ENCODE measurements around the gene HPSE2. TPM values are rescaled to one million over a fixed set of nuclear protein-coding genes. Genes with fewer than 3 reads are reported as not detected.

HPSE2 gene
- total and polyA plus RNA-seq, 2 of the 13 experiments (the other 11 are each of a cell fraction or from before 2014, with no cell fraction given) = 0.01 TPM; not detected in 1

DNA sequence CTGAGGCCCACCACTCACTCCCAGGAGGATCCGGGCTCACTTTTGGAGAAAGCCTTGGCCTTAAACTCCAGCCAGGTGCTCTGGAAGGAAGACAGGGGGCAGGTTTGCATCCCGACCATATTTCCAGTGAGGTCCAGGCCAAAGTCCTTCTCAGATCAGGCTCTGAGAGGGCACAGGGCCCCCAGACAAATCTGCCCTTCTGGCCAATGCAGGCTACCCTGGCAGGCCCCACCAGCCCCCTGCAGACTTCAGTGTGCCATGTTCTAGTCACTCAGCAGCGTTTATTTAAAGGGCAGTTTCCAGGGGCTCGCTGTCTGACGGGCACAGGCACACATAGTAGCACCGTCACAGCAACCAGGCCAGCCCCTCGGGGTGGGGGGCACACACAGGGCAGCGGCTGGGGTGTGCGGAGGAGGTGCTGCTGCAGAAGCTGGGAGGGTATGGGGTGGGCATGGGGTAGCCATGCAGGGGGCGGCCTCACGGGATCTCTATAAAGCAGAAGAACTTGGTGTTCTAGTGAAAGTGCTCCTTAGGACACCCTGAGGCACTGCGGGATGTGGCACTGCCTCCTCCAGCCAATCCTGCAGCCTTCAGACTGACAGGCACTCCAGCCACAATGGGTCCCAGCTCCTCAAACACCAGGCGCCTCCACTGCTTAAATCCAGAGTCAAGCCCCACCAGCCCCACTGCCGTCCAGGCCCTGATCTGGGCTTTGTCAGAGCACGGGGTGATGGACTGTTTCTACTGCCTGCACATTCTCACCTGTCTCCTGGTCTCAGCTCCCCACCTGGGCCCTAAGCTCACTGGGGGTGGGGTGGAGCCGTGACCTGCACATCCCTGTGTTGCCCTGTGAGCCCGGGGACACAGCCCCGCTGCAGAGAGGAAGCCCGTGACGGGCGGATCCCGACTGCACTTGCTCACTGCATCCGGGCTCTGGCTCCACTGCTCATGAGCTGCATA is 811.1 kb downstream of the HPSE2 start (continued):
- TF ChIP-seq, protein P1, sequence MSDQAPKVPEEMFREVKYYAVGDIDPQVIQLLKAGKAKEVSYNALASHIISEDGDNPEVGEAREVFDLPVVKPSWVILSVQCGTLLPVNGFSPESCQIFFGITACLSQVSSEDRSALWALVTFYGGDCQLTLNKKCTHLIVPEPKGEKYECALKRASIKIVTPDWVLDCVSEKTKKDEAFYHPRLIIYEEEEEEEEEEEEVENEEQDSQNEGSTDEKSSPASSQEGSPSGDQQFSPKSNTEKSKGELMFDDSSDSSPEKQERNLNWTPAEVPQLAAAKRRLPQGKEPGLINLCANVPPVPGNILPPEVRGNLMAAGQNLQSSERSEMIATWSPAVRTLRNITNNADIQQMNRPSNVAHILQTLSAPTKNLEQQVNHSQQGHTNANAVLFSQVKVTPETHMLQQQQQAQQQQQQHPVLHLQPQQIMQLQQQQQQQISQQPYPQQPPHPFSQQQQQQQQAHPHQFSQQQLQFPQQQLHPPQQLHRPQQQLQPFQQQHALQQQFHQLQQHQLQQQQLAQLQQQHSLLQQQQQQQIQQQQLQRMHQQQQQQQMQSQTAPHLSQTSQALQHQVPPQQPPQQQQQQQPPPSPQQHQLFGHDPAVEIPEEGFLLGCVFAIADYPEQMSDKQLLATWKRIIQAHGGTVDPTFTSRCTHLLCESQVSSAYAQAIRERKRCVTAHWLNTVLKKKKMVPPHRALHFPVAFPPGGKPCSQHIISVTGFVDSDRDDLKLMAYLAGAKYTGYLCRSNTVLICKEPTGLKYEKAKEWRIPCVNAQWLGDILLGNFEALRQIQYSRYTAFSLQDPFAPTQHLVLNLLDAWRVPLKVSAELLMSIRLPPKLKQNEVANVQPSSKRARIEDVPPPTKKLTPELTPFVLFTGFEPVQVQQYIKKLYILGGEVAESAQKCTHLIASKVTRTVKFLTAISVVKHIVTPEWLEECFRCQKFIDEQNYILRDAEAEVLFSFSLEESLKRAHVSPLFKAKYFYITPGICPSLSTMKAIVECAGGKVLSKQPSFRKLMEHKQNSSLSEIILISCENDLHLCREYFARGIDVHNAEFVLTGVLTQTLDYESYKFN (CRISPR knock-in tag; conservative IDR thresholded peaks at IDR 0.05) = peak; percentile 52
- TF ChIP-seq ZNF564 (CRISPR knock-in tag; IDR thresholded peaks at IDR 0.05) (no peak), NCOR1 (IDR thresholded peaks at IDR 0.05; ENCODE audit: borderline replicate concordance, low read length) (no peak), ZNF891 (CRISPR knock-in tag; IDR thresholded peaks at IDR 0.05) (no peak), AKAP8 (CRISPR knock-in tag; IDR thresholded peaks at IDR 0.05) (no peak), HOXD1 (CRISPR knock-in tag; IDR thresholded peaks at IDR 0.05) (no peak), ZNF3 (CRISPR knock-in tag; IDR thresholded peaks at IDR 0.05) (no peak), ZNF430 (CRISPR knock-in tag; IDR thresholded peaks at IDR 0.05) (no peak), TBX2 (CRISPR knock-in tag; IDR thresholded peaks at IDR 0.05; ENCODE audit: borderline replicate concordance) (no peak), SP140L (CRISPR knock-in tag; IDR thresholded peaks at IDR 0.05; ENCODE audit: borderline replicate concordance) (no peak), ZNF616 (CRISPR knock-in tag; IDR thresholded peaks at IDR 0.05; ENCODE audit: low read depth) (no peak), ZNF619 (CRISPR knock-in tag; IDR thresholded peaks at IDR 0.05) (no peak), ZNF652 (CRISPR knock-in tag; IDR thresholded peaks at IDR 0.05; ENCODE audit: borderline replicate concordance, low read depth) (no peak), HNF4G (IDR thresholded peaks at IDR 0.05; ENCODE audit: borderline replicate concordance, low read depth, low read length) (peak; percentile 34; the same call in 1 of the 2 replicates), HNF4G (CRISPR knock-in tag; IDR thresholded peaks at IDR 0.05; ENCODE audit: borderline replicate concordance, low read depth) (no peak)
- TF ChIP-seq, protein P2, sequence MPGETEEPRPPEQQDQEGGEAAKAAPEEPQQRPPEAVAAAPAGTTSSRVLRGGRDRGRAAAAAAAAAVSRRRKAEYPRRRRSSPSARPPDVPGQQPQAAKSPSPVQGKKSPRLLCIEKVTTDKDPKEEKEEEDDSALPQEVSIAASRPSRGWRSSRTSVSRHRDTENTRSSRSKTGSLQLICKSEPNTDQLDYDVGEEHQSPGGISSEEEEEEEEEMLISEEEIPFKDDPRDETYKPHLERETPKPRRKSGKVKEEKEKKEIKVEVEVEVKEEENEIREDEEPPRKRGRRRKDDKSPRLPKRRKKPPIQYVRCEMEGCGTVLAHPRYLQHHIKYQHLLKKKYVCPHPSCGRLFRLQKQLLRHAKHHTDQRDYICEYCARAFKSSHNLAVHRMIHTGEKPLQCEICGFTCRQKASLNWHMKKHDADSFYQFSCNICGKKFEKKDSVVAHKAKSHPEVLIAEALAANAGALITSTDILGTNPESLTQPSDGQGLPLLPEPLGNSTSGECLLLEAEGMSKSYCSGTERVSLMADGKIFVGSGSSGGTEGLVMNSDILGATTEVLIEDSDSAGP (CRISPR knock-in tag; IDR thresholded peaks at IDR 0.05; ENCODE audit: borderline replicate concordance) = 0 out of 2 replicates have a peak, but pooled peaks have one; percentile 10
- TF ChIP-seq, protein P3, sequence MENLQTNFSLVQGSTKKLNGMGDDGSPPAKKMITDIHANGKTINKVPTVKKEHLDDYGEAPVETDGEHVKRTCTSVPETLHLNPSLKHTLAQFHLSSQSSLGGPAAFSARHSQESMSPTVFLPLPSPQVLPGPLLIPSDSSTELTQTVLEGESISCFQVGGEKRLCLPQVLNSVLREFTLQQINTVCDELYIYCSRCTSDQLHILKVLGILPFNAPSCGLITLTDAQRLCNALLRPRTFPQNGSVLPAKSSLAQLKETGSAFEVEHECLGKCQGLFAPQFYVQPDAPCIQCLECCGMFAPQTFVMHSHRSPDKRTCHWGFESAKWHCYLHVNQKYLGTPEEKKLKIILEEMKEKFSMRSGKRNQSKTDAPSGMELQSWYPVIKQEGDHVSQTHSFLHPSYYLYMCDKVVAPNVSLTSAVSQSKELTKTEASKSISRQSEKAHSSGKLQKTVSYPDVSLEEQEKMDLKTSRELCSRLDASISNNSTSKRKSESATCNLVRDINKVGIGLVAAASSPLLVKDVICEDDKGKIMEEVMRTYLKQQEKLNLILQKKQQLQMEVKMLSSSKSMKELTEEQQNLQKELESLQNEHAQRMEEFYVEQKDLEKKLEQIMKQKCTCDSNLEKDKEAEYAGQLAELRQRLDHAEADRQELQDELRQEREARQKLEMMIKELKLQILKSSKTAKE (CRISPR knock-in tag; IDR thresholded peaks at IDR 0.05; ENCODE audit: borderline replicate concordance) = no peak
- TF ChIP-seq, protein P4, sequence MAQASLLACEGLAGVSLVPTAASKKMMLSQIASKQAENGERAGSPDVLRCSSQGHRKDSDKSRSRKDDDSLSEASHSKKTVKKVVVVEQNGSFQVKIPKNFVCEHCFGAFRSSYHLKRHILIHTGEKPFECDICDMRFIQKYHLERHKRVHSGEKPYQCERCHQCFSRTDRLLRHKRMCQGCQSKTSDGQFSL (CRISPR knock-in tag; IDR thresholded peaks at IDR 0.05) = no peak
- TF ChIP-seq, protein P5, sequence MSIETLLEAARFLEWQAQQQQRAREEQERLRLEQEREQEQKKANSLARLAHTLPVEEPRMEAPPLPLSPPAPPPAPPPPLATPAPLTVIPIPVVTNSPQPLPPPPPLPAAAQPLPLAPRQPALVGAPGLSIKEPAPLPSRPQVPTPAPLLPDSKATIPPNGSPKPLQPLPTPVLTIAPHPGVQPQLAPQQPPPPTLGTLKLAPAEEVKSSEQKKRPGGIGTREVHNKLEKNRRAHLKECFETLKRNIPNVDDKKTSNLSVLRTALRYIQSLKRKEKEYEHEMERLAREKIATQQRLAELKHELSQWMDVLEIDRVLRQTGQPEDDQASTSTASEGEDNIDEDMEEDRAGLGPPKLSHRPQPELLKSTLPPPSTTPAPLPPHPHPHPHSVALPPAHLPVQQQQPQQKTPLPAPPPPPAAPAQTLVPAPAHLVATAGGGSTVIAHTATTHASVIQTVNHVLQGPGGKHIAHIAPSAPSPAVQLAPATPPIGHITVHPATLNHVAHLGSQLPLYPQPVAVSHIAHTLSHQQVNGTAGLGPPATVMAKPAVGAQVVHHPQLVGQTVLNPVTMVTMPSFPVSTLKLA (IDR thresholded peaks at IDR 0.05) = no peak
